NT2/D1 (cell line): ENCODE measurements around the gene IMPDH1.

Experiments
- DNase-seq: peaks from one replicate; pipeline ENCODE4 v3.0.0-alpha.2; 2011; ENCODE audit warnings: low read depth, low spot score
- H3K27me3 ChIP-seq: 2 replicates; pipeline ENCODE4 v1.6.0; 2011; ENCODE audit warnings: mild to moderate bottlenecking; ENCODE audit not compliant: insufficient read length, insufficient read depth
- H3K36me3 ChIP-seq: 2 replicates; pipeline ENCODE4 v1.6.1; 2011; ENCODE audit warnings: mild to moderate bottlenecking, low read length, mixed read lengths; ENCODE audit not compliant: insufficient read depth, insufficient read length
- H3K4me1 ChIP-seq: 2 replicates; pipeline ENCODE4 v1.5.1; 2011; ENCODE audit not compliant: insufficient read depth, insufficient read length
- H3K4me3 ChIP-seq: 2 replicates; pipeline ENCODE4 v1.5.1; 2011; ENCODE audit warnings: low read depth; ENCODE audit not compliant: insufficient read length
- H3K9ac ChIP-seq: 2 replicates; pipeline ENCODE4 v1.6.0; 2011; ENCODE audit warnings: low read depth; ENCODE audit not compliant: insufficient read length
- H3K9me3 ChIP-seq: 2 replicates; pipeline ENCODE4 v1.5.1; 2011; ENCODE audit warnings: mild to moderate bottlenecking, low read length; ENCODE audit not compliant: insufficient read depth
- SUZ12 ChIP-seq: IDR thresholded peaks from 2 replicates; pipeline ENCODE4 v1.6.1; 2011; ENCODE audit not compliant: insufficient read length, insufficient read depth; ENCODE audit errors: extremely low read depth
- YY1 ChIP-seq: IDR thresholded peaks from 2 replicates; pipeline ENCODE4 v1.6.1; 2011; ENCODE audit not compliant: insufficient read length, insufficient read depth
- ZNF274 ChIP-seq: IDR thresholded peaks from 2 replicates; pipeline ENCODE4 v1.6.1; 2011; ENCODE audit warnings: mild to moderate bottlenecking, low read depth, low read length

Gene IMPDH1

GRCh38 chr7:128394904-128395496 is 14.8 kb downstream of the IMPDH1 start:
- peaks cover under 1% of the 10 kb centered on the region for H3K4me1 ChIP-seq
- H3K27me3 ChIP-seq, result no peaks in the 10 kb centered on the region
- TF ChIP-seq SUZ12 (no peak), YY1 (no peak), ZNF274 (no peak)
- no peak overlapping the region for H3K4me3 ChIP-seq
- no peak for DNase-seq
- H3K9ac ChIP-seq, result no peak overlapping the region
- peaks cover 73% of the 10 kb centered on the region for H3K36me3 ChIP-seq
- no peaks in the 10 kb centered on the region for H3K9me3 ChIP-seq

- H3K9me3 ChIP-seq, result no peaks in the 10 kb centered on the region
- no peak for TF ChIP-seq SUZ12
- no peak for TF ChIP-seq ZNF274
- no peak for TF ChIP-seq YY1
- no peak for DNase-seq
- no peak overlapping the region for H3K4me3 ChIP-seq
- peaks cover 10% of the 10 kb centered on the region for H3K4me1 ChIP-seq
- H3K36me3 ChIP-seq, result peaks cover 66% of the 10 kb centered on the region
- H3K27me3 ChIP-seq, result no peaks in the 10 kb centered on the region
- no peak overlapping the region for H3K9ac ChIP-seq
Observed at GRCh38 chr7:128393526-128394330, 16.1 kb downstream of the IMPDH1 start.

GRCh38 chr7:128392446-128393327 is 17.1 kb downstream of the IMPDH1 start:
- Histone ChIP-seq H3K9me3 (no peaks in the 10 kb centered on the region), H3K4me1 (peaks cover 10% of the 10 kb centered on the region), H3K4me3 (no peak overlapping the region), H3K36me3 (peaks cover 56% of the 10 kb centered on the region), H3K9ac (no peak overlapping the region), H3K27me3 (no peaks in the 10 kb centered on the region)
- no peak for DNase-seq
- no peak for TF ChIP-seq YY1
- no peak for TF ChIP-seq SUZ12
- TF ChIP-seq ZNF274, result no peak

GRCh38 chr7:128391805-128392204 is 18.0 kb downstream of the IMPDH1 start:
- peaks cover 47% of the 10 kb centered on the region for H3K36me3 ChIP-seq
- no peak overlapping the region for H3K4me3 ChIP-seq
- H3K27me3 ChIP-seq, result no peaks in the 10 kb centered on the region
- H3K4me1 ChIP-seq, result peaks cover 16% of the 10 kb centered on the region
- H3K9me3 ChIP-seq, result no peaks in the 10 kb centered on the region
- TF ChIP-seq YY1 (no peak), ZNF274 (no peak), SUZ12 (no peak)
- H3K9ac ChIP-seq, result no peak overlapping the region
- DNase-seq, result no peak

GRCh38 chr7:128390871-128391565 is 18.8 kb downstream of the IMPDH1 start:
- Histone ChIP-seq H3K9ac (no peak overlapping the region), H3K9me3 (no peaks in the 10 kb centered on the region), H3K4me3 (no peak overlapping the region), H3K36me3 (peaks cover 39% of the 10 kb centered on the region), H3K4me1 (peaks cover 17% of the 10 kb centered on the region), H3K27me3 (no peaks in the 10 kb centered on the region)
- no peak for TF ChIP-seq SUZ12
- no peak for TF ChIP-seq YY1
- TF ChIP-seq ZNF274, result no peak
- DNase-seq, result no peak

GRCh38 chr7:128389618-128390329 is 20.0 kb downstream of the IMPDH1 start:
- H3K9me3 ChIP-seq, result no peaks in the 10 kb centered on the region
- H3K4me3 ChIP-seq, result no peak overlapping the region
- peaks cover 27% of the 10 kb centered on the region for H3K36me3 ChIP-seq
- no peak for TF ChIP-seq SUZ12
- no peak for TF ChIP-seq ZNF274
- no peak for TF ChIP-seq YY1
- no peak for DNase-seq
- H3K9ac ChIP-seq, result peak overlapping the region; percentile 9
- H3K27me3 ChIP-seq, result no peaks in the 10 kb centered on the region
- peaks cover 17% of the 10 kb centered on the region for H3K4me1 ChIP-seq
